Stimulated activated CD8-positive, alpha-beta memory T cell treated with anti-CD3 and anti-CD28 coated beads, Interleukin-15, amount 100 ng/mL, for 1 hour (primary cell): ENCODE data around the gene MED15.

ENCODE experiments used
- DNase-seq: peaks from one replicate; pipeline ENCODE4 v3.0.0-alpha.2; 2020; ENCODE audit warnings: low read depth

Gene MED15

DNA sequence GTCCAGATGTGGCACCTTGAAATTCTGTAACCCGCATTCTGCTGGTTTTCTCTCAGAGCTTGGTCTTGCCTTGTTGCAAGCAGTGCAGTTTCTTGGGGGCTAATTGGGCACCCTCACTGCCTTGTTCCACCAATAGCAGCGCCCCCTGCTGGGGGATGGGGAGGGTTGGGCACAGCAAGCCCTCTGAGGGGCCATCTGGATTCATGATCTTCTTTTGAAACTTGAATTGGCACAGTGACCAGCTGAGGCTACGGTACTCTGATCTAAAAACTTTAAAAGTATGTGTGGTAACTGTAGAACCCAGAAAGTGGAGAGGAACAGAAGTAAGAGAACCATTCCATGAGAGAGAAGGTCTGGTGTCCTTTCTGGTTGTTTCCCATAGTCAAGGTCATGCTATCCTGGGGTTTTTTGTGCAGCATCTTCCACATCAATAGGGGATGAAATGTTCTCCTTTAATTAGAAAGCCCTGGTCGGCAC lies 64.2 kb downstream of the MED15 start:
- DNase-seq = no peak

GRCh38 chr22:20572132-20572802 lies 64.9 kb downstream of the MED15 start:
- no peak for DNase-seq

- DNase-seq = no peak
These were observed 65.9 kb downstream of the MED15 start for GRCh38 chr22:20573176-20573832.

- DNase-seq = no peak
These were observed 66.6 kb downstream of the MED15 start for GRCh38 chr22:20573833-20574615.

DNA sequence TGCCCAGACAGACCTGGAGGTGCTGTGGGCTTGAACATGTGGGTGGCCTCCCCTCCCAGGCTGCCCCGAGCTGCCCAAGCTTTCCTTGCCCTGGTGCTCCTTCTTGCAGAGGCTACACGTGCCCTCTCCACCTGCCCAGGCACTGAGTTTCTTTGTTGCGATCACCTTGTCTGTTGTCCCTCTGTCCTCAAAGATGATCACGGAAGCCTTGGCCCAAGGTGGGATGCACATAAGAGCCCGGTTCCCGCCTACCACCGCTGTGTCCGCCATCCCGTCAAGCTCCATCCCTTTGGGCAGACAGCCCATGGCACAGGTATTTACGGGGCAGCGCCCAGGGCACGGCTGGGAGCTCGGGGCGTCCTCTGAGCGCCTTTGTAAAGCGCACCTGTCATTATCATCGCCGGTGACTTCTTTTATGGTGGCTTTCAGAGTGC lies 67.5 kb downstream of the MED15 start:
- no peak for DNase-seq

DNA sequence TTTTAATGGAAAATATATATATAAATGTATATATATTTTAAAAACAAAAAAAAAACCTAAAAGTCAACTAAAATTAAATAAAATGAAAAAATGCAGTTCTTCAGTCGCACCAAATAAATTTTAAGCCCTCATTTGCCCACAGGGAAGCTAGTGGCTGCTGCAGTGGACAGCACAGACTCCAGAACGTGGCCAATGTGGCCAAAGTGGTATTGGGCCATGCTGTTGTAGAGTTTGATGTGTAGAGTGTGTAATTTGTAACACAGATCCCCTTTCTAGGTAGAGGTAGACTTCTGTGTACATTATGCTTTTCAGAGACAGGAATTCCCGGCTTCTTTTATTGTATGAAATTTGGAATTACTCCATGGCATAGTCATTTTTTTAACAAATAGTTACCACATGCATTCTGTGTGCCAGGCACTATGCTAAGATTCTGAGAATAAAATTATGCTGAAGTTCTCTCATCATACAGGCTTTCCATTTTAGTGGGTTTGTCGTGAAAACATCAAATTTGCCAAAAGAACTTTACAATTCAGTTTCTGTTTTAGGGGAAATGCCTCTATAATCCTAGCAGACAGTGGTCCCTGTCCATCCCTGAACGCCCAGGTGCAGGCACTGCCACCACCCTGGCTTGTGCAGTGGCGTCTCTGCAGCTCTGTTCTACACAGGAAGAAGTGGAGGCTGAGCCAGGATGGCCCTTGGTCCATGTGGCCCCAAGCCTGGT lies 68.5 kb downstream of the MED15 start:
- no peak for DNase-seq

GRCh38 chr22:20576445-20576816 lies 69.0 kb downstream of the MED15 start:
- DNase-seq = no peak

DNA sequence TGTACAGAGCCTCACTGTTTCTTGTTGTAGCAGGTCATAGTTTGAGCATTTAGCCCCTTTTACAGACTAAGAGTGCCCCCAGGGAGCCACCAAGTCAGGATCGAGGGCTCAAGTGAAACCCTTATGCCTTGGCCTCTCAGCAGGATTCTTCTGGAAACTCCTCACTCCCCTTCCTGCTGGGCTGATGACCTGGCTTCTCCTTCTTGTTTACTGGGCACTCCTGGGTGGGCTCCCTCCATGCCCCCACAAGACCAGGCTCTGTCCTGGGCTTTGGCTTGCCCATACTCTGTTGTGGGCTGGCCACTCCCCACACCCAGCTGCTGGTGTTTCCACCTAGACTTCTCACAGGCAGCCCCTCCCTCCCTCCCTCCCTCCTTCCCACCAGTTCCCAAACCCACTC lies 69.6 kb downstream of the MED15 start:
- no peak for DNase-seq

DNA sequence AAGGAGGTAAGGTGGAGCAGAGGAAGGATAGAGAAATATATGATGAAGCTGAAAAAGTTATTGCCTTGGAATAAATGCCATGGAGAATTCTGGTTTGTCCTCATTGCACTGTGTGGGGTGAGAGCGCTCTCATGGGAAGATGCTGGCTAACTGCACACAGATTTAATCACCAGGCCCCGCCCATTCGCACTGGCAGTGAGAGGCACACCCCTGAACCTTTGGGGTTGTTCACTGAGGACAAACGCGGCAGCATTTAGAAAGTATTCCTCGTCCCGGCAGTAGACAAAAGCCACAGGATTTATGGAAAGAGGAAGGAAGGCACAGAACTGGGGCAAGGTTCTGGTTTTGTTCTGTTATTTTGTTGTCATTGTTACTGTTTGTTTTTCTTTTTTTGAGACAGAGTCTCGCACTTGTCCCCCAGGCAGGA lies 70.2 kb downstream of the MED15 start:
- no peak for DNase-seq

GRCh38 chr22:20578192-20578591 lies 70.8 kb downstream of the MED15 start:
- DNase-seq = no peak

GRCh38 chr22:20578707-20579106 lies 71.3 kb downstream of the MED15 start:
- DNase-seq = no peak

DNA sequence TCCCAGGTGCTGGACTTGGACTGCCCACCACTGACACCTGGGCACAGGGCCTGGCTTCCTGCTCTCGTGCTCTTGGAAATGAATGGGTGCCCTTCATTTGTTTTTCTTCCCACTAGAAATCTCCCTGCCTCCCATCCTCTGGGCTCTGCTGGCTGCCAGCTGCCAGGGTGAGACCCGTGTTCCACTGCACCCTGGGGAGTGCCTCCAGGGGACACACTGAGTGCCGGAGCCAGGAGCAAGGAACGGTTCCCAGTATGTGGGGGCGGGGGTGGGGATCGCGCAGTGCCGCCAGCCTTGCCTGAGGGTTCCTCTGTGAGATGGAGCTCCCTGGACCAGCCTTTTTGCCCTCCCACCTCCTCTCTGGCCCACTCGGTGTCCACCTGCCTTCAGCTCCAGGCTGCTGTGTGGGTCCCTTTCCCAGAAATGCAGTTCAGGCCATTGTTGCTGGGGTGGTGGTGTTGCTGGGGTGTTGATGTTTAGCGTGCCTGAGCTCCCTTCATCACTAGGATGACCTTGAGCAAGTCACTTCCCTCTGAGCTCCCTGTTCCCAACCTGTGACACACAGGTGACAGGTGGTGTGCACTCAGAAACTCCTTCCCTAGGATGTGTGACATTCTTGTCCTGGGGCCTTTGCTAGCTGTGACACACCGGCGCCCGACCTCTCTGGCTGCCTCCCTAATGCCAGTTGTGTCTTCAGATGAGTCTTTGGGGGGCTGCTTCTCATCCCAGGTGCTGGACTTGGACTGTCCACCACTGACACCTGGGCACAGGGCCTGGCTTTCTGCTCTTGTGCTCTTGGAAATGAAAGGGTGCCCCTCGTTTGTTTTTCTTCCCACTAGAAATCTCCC lies 72.1 kb downstream of the MED15 start:
- DNase-seq = no peak

DNA sequence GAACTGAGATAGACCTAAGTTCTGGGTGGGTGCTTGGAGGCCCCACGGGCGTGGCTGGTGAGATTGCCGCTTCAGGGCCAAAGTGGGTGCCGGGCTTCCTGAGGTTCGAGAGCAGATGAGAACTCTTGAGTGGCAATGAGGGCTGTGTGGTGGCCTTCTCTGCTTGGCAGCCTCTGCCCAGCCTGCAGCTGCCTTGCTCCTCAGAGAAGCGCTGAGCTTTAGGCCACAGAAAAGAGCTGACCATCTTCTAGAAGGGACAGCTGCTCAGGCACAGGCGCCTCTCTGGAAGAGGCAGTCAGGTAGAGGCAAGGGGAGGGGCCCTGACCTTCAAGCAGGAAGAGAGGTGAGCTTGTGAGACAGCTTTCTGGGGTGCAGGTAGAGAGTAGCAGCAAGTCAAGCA lies 72.8 kb downstream of the MED15 start:
- DNase-seq = no peak

GRCh38 chr22:20580611-20581502 lies 73.4 kb downstream of the MED15 start:
- DNase-seq = no peak

GRCh38 chr22:20581503-20582170 lies 74.2 kb downstream of the MED15 start:
- DNase-seq = no peak

DNA sequence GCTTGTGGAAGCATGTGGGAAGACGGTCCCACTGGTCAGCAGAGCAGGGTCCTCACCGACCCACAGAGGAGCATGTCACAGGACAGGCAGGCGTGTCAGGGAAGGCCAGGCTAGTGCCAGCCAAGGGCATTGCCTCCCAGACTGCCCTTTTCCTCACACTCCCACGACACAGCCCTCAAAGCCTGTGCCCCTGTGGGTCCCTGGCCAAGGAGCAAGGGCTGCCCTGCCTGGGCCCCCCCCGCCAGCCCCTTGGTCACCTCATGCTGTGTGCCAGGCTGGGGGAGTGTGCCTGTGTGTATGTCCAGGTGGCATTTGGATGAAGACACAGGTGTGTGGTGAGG lies 74.7 kb downstream of the MED15 start:
- no peak for DNase-seq

DNA sequence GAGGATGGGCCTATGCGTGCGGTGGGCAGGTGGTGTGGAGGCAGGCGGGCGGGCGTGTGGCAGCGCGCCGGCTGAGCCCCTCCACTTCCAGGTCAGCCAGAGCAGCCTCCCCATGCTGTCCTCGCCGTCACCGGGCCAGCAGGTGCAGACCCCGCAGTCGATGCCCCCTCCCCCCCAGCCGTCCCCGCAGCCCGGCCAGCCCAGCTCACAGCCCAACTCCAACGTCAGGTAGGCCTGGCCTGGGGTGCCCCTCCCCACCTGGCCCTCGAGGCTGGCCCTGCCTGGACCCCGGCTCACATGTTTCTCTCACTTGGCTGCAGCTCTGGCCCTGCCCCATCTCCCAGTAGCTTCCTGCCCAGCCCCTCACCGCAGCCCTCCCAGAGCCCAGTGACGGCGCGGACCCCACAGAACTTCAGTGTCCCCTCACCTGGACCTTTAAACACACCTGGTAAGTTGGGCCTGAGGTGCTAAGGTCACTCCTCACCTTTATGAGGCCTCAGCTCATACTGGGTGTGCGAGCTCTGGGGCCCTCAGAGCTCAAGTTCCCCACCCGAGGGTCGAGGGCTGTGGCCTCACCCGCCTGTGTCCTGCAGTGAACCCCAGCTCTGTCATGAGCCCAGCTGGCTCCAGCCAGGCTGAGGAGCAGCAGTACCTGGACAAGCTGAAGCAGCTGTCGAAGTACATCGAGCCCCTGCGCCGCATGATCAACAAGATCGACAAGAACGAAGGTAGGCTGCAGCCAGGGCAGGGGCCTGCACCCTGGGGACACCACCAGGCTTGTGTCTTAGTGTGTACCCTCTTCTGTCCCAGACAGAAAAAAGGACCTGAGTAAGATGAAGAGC lies 75.3 kb downstream of the MED15 start:
- no peak for DNase-seq

- DNase-seq = no peak
These were observed 76.1 kb downstream of the MED15 start for GRCh38 chr22:20583471-20583922.
